Measurements from ENCODE around the gene INPP5E. TPM values are rescaled to one million over a fixed set of nuclear protein-coding genes. Genes with fewer than 3 reads are reported as not detected.

Gene INPP5E
- total RNA-seq, 4 donors from 2014 or later: 8.4 to 17.1 (median 12.5) TPM

- no peaks in the 10 kb centered on the region for H3K4me1 ChIP-seq
- no peak overlapping the region for H3K4me3 ChIP-seq
- no peak for DNase-seq (ENCODE audit: extremely low spot score)
- 96% methylated on average over 3 of the region's 3 CpGs for WGBS
- peaks cover 69 to 99% (median 96%) of the 10 kb centered on the region in 4 donors for H3K36me3 ChIP-seq
- H3K9me3 ChIP-seq: no peaks in the 10 kb centered on the region
- no peak overlapping the region for H3K27ac ChIP-seq (replicated peaks in 1 of 4)
- intact Hi-C loops (cut with DNase I): no loop called here
- no peaks in the 10 kb centered on the region for H3K27me3 ChIP-seq
- TF ChIP-seq CTCF (IDR thresholded peaks at IDR 0.05) (no peak), POLR2AphosphoS5 (IDR thresholded peaks at IDR 0.05) (no peak), EP300 (IDR thresholded peaks at IDR 0.05) (no peak), POLR2A (IDR thresholded peaks at IDR 0.05; ENCODE audit: low read depth) (no peak)
Measured at GRCh38 chr9:136448655-136449054, 9.0 kb upstream of the INPP5E start.

GRCh38 chr9:136447173-136447778 is 7.6 kb upstream of the INPP5E start:
- Histone ChIP-seq H3K9me3 (no peaks in the 10 kb centered on the region), H3K4me3 (no peak overlapping the region), H3K27ac (replicated peaks in 1 of 4) (no peak overlapping the region), H3K27me3 (no peaks in the 10 kb centered on the region), H3K4me1 (no peaks in the 10 kb centered on the region), H3K36me3 (peaks cover 81 to 100% (median 99%) of the 10 kb centered on the region in 4 donors)
- WGBS: 92% methylated on average over 27 of the region's 27 CpGs
- intact Hi-C loops (cut with DNase I): no loop called here
- TF ChIP-seq POLR2AphosphoS5 (IDR thresholded peaks at IDR 0.05): no peak
- no peak for DNase-seq (ENCODE audit: extremely low spot score)

- no peaks in the 10 kb centered on the region for H3K27me3 ChIP-seq
- TF ChIP-seq CTCF (IDR thresholded peaks at IDR 0.05): no peak
- no peak for TF ChIP-seq POLR2A (IDR thresholded peaks at IDR 0.05; ENCODE audit: low read depth)
- TF ChIP-seq EP300 (IDR thresholded peaks at IDR 0.05): no peak
- no peak for TF ChIP-seq POLR2AphosphoS5 (IDR thresholded peaks at IDR 0.05)
- WGBS: 92% methylated on average over 7 of the region's 7 CpGs
- DNase-seq (ENCODE audit: extremely low spot score): no peak
- H3K9me3 ChIP-seq: no peaks in the 10 kb centered on the region
- no peak overlapping the region for H3K27ac ChIP-seq (replicated peaks in 1 of 4)
- H3K4me3 ChIP-seq: no peak overlapping the region
- H3K4me1 ChIP-seq: peaks cover 0 to 1% (median 0%) of the 10 kb centered on the region in 4 donors
- H3K36me3 ChIP-seq: peaks cover 84 to 100% (median 100%) of the 10 kb centered on the region in 4 donors
- intact Hi-C loops (cut with DNase I): no loop called here
Measured at GRCh38 chr9:136445799-136446198, 6.2 kb upstream of the INPP5E start.

GRCh38 chr9:136444102-136444501 is 4.5 kb upstream of the INPP5E start:
- intact Hi-C loops (cut with DNase I): no loop called here
- peaks cover 7 to 13% (median 10%) of the 10 kb centered on the region in 4 donors for H3K4me1 ChIP-seq
- H3K27ac ChIP-seq (replicated peaks in 1 of 4): no peak overlapping the region
- no peak for TF ChIP-seq EP300 (IDR thresholded peaks at IDR 0.05)
- TF ChIP-seq POLR2A (IDR thresholded peaks at IDR 0.05; ENCODE audit: low read depth): no peak
- TF ChIP-seq POLR2AphosphoS5 (IDR thresholded peaks at IDR 0.05): no peak
- no peak for TF ChIP-seq CTCF (IDR thresholded peaks at IDR 0.05)
- H3K36me3 ChIP-seq: peaks cover 69 to 87% (median 86%) of the 10 kb centered on the region in 4 donors
- 89% methylated on average over 15 of the region's 20 CpGs for WGBS
- no peak overlapping the region for H3K4me3 ChIP-seq
- H3K9me3 ChIP-seq: no peaks in the 10 kb centered on the region
- H3K27me3 ChIP-seq: no peaks in the 10 kb centered on the region
- no peak for DNase-seq (ENCODE audit: extremely low spot score)

- Histone ChIP-seq H3K27me3 (no peaks in the 10 kb centered on the region), H3K4me3 (no peak overlapping the region), H3K9me3 (no peaks in the 10 kb centered on the region), H3K27ac (replicated peaks in 1 of 4) (no peak overlapping the region), H3K36me3 (peaks cover 65 to 83% (median 82%) of the 10 kb centered on the region in 4 donors), H3K4me1 (peaks cover 8 to 17% (median 13%) of the 10 kb centered on the region in 4 donors)
- intact Hi-C loops (cut with DNase I): no loop called here
- no peak for TF ChIP-seq POLR2A (IDR thresholded peaks at IDR 0.05; ENCODE audit: low read depth)
- TF ChIP-seq POLR2AphosphoS5 (IDR thresholded peaks at IDR 0.05): no peak
- no peak for TF ChIP-seq CTCF (IDR thresholded peaks at IDR 0.05)
- no peak for TF ChIP-seq EP300 (IDR thresholded peaks at IDR 0.05)
- WGBS: 89% methylated on average over 7 of the region's 7 CpGs
- no peak for DNase-seq (ENCODE audit: extremely low spot score)
Measured at GRCh38 chr9:136443687-136444086, 4.0 kb upstream of the INPP5E start.

Data from esophagus muscularis mucosa (tissue), 4 donors.